Astrocyte of the cerebellum (primary cell): ENCODE results near the gene MED14.

ENCODE experiments used
- DNase-seq: peaks from one replicate; pipeline ENCODE4 v3.0.0-alpha.2; 2011; ENCODE audit warnings: low read depth
- H3K4me3 ChIP-seq: 2 replicates; pipeline ENCODE4 v1.5.1; 2011; ENCODE audit warnings: mild to moderate bottlenecking, low read depth, low read length, moderate library complexity
- CTCF ChIP-seq: IDR thresholded peaks from 2 replicates; pipeline ENCODE4 v1.5.1; 2012; ENCODE audit warnings: low read length, low read depth, moderate library complexity, mild to moderate bottlenecking; ENCODE audit errors: missing control alignments
- in situ Hi-C: cut with HindIII; loops from 2 replicates; pipeline ENCODE4 v1.10.0; 2017; ENCODE audit warnings: low sequenced_read_pairs

The MED14 gene

DNA sequence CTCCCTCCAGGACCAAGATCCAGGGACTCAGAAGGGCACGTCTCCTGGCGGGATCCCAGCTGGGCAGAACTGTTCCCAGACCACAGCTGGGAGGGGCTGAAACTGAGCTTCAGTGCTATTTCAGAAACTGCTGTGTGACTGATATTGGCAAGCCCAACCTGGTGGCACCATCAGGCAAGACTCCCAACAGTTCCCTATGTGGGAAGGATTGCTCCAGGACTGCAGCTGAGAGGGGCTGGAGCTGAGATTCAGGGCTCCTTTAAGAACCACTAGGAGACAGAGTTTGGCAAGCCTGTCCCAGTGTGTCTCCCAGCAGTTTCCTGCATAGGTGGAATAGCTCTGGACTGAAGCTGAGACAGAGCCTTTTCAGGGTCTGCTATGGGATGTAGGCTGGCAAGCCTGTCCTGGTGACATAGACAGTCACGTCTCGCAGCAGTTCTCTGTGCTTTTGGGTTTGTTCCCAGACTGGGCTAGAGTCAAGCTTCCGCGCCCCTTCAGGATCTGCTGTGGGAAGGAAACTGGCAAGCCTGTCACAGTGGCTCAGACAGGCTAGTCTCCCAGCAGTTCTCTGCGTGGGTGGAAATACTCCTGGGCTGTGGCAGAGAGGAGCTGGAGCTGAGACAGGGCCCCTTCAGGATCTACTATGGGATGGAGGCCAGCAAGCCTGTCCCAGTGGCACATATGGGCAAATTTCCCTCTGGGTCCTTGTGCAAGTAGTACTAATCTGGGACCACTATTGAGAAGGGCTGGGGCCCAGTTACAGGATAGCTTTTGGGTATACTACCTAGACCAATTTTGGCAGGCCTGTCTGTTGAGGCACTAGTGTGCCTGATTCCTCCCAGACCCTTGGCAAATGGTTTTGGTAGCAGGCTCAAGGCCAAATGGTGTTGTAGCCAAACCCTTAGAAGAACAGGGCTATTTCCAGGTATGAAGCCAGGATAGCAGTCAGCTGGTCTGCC is 20.2 kb upstream of the MED14 start:
- no peak for TF ChIP-seq CTCF
- in situ Hi-C loops, result no loop called here
- no peak overlapping the region for H3K4me3 ChIP-seq
- no peak for DNase-seq

DNA sequence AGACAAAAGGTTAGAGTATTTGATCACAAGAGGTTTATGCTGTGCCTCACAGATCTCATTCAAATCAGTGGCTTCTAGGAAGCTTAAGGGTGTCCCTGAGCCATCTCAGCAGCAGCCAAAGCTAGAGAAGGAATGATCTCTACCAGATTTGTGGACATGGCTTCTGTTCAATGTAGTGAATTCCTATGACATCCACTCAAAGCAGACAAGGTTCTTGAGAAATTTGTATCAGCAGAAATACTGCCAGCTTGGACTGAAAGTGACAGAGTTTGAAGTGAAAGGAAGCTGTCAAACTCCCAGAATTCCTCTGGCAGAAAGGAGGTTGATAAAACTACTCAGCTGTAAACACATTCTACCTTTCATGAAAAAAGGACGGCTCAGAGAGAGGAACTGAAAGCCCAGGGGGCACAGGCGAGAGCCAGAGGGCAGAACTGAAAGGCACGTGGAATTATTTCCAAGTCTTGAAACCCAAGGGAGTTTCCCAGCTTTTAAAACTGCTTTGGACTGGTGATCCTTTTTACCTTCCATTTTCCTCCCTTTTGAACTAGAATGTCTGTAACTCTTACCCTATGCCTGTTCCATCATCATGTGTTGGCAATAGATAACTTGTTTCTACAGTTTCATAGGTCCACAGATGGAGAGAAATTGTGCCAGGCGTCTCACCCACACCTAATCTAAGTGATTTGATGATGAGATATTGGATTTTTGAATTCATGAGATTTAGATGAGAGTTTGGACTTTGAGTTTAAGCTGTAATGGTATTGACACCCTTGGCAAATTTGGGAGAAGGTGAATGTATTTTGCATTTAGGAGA is 14.5 kb upstream of the MED14 start:
- in situ Hi-C loops, result loop anchor here (5.0 kb wide), 1 partner anchor 37 kb away; no protein-coding TSS in a partner anchor
- DNase-seq, result no peak

DNA sequence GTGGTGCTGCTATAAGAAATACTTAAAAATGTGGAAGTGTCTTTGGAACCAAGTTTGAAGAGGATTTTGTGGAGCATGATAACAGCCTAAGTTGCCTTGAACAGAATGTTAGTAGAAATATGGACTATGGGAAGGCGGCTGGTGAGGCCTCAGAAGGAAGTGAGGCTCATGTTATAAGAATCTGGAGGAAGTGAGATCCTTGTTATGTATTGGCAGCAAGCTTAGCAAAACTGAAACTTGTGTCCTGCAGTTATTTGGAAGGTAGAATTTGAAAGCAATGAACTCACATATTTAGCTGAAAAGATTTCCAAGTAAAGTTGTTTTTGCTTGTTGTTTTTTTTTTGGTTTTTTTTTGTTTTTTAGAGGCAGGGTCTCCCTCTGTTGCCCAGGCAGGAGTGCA is 13.6 kb upstream of the MED14 start:
- no peak for TF ChIP-seq CTCF
- H3K4me3 ChIP-seq, result no peak overlapping the region
- no peak for DNase-seq
- in situ Hi-C loops, result loop anchor here (5.0 kb wide), 1 partner anchor 38 kb away; no protein-coding TSS in a partner anchor

More for the DNA sequence above, 14.5 kb upstream of the MED14 start:
- H3K4me3 ChIP-seq, result no peak overlapping the region
- no peak for TF ChIP-seq CTCF

DNA sequence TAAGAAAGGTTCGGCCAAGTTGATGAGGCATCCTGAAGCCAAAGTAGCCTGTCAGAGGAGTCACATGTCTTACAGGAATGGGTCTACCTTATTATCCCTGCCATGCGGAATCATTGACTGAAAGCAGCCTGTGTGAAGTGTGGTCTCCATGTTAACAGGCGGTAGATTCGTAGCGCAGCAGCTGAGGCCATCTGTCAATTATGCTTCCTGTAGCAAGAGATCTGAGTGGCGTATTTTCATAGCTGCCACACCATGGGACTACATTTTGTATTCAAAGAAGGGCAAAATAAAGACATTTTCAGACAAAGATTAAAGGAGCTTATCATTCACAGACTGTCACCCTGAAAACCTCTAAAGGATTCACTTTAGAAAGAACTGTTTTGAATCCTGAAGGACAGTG is 11.2 kb upstream of the MED14 start:
- no peak for TF ChIP-seq CTCF
- H3K4me3 ChIP-seq, result no peak overlapping the region
- no peak for DNase-seq
- in situ Hi-C loops, result loop anchor here (5.0 kb wide), 1 partner anchor 41 kb away; no protein-coding TSS in a partner anchor

DNA sequence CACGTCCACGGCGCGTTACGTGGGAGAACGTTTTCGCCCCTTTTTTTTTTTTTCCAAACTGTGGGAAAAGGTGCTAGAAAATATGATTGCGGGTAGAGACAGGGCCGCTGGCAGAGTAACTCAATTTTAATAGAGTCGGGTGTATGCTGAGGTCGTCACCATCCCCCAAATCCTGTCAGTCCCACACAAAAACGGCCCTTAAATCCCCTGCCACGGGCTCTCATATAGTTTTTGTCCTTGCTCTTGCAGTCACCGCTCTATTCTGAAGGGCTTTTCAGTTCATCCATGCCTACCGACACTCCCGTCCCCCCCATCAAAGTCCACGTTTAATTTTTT is 796 bp upstream of the MED14 start:
- no peak for DNase-seq
- in situ Hi-C loops, result no loop called here
- TF ChIP-seq CTCF, result no peak
- H3K4me3 ChIP-seq, result peak overlapping the region; percentile 61

- DNase-seq, result no peak
- peak overlapping the region; percentile 61 for H3K4me3 ChIP-seq
- in situ Hi-C loops, result no loop called here
- TF ChIP-seq CTCF, result no peak
Observed at GRCh38 chrX:40734971-40735324, 394 bp downstream of the MED14 start.
